SIG-M5 treated with dmso at 0.1 percent for 504 hours (cell line): ENCODE measurements around the gene AJUBA.
"Not testable (repeated sequence)": the region's sequence is repeated elsewhere in the genome, so short reads cannot be mapped to it uniquely, and the experiment has no call there.

Experiments
- DNase-seq: peaks from one replicate; lab custom pipeline; 2025; ENCODE audit not compliant: unreplicated experiment; lab: John Stamatoyannopoulos, UW

Gene AJUBA

GRCh38 chr14:22981090-22981875 lies 1.1 kb downstream of the AJUBA start:
- no peak for DNase-seq

- DNase-seq = no peak
Observed at GRCh38 chr14:22980672-22981089, 1.7 kb downstream of the AJUBA start.

- no peak for DNase-seq
Observed at GRCh38 chr14:22979748-22980392, 2.5 kb downstream of the AJUBA start.

GRCh38 chr14:22978981-22979671 lies 3.2 kb downstream of the AJUBA start:
- DNase-seq = no peak

GRCh38 chr14:22978487-22978837 lies 3.9 kb downstream of the AJUBA start:
- DNase-seq = no peak

GRCh38 chr14:22977684-22978486 lies 4.5 kb downstream of the AJUBA start:
- no peak for DNase-seq

GRCh38 chr14:22977434-22977683 lies 5.0 kb downstream of the AJUBA start:
- no peak for DNase-seq

GRCh38 chr14:22976620-22977433 lies 5.5 kb downstream of the AJUBA start:
- DNase-seq = no peak

- no peak for DNase-seq
Observed at GRCh38 chr14:22974530-22975313, 7.6 kb downstream of the AJUBA start.

- DNase-seq = peak; percentile 57
Observed at GRCh38 chr14:22973217-22974032, 8.9 kb downstream of the AJUBA start.

- no peak for DNase-seq
Observed at GRCh38 chr14:22972313-22972930, 9.9 kb downstream of the AJUBA start.

GRCh38 chr14:22971152-22971551 lies 11.2 kb downstream of the AJUBA start:
- no peak for DNase-seq

- DNase-seq = no peak
Observed at GRCh38 chr14:22966783-22967269, 15.5 kb downstream of the AJUBA start.

- DNase-seq = not testable (repeated sequence)
Observed at GRCh38 chr14:22965916-22966782, 16.2 kb downstream of the AJUBA start.

GRCh38 chr14:22962061-22962676 lies 20.2 kb downstream of the AJUBA start:
- DNase-seq = no peak

GRCh38 chr14:22955702-22956569 lies 26.4 kb downstream of the AJUBA start:
- no peak for DNase-seq
